Fibroblast of lung (primary cell): ENCODE data around the gene RNGTT. TPM values are rescaled to one million over a fixed set of nuclear protein-coding genes. Genes with fewer than 3 reads are reported as not detected.

Experiments used
- DNase-seq, 2 donors: peaks; one replicate each; pipeline versions ENCODE4 v3.0.0 to v3.0.0-alpha.2; 2010; ENCODE audit warnings: low read depth in 2 of 2
- H2AFZ ChIP-seq: 2 replicates; pipeline ENCODE4 v1.5.1; 2012; ENCODE audit warnings: low read length, control low read depth, inconsistent platforms
- H3K27ac ChIP-seq: 2 replicates; pipeline ENCODE4 v1.5.1; 2011; ENCODE audit warnings: low read length, control low read depth; ENCODE audit not compliant: insufficient read depth
- H3K27me3 ChIP-seq: 2 replicates; pipeline ENCODE4 v1.5.1; 2011; ENCODE audit warnings: mild to moderate bottlenecking, low read length; ENCODE audit not compliant: control insufficient read depth, insufficient read depth
- H3K36me3 ChIP-seq: 2 replicates; pipeline ENCODE4 v1.5.1; 2011; ENCODE audit warnings: low read length; ENCODE audit not compliant: control insufficient read depth, insufficient read depth
- H3K4me1 ChIP-seq: 2 replicates; pipeline ENCODE4 v1.5.1; 2011; ENCODE audit warnings: low read length; ENCODE audit not compliant: control insufficient read depth, insufficient read depth; ENCODE audit errors: extremely low read depth
- H3K4me2 ChIP-seq: 2 replicates; pipeline ENCODE4 v1.5.1; 2011; ENCODE audit warnings: low read length, control low read depth; ENCODE audit not compliant: insufficient read depth; ENCODE audit errors: extremely low read depth
- H3K4me3 ChIP-seq, 4 experiments: fragments of 200-600 bp in 1 of 4; sonication (generic) in 1 of 4; replicated peaks in 1 of 4; 2 replicates each; pipeline ENCODE4 v1.5.1; 2011 to 2016; ENCODE audit warnings: low read length in 4 of 4, low read depth in 3 of 4, mild to moderate bottlenecking in 3 of 4, control low read depth in 2 of 4, inconsistent platforms in 1 of 4, mixed read lengths in 1 of 4; ENCODE audit not compliant: insufficient read depth in 1 of 4; ENCODE audit errors: control extremely low read depth in 1 of 4
- H3K79me2 ChIP-seq: 2 replicates; pipeline ENCODE4 v1.5.1; 2012; ENCODE audit warnings: mild to moderate bottlenecking, low read length, inconsistent platforms; ENCODE audit not compliant: control insufficient read depth, insufficient read depth
- H3K9ac ChIP-seq: 2 replicates; pipeline ENCODE4 v1.5.1; 2011; ENCODE audit warnings: mild to moderate bottlenecking, low read length, control low read depth; ENCODE audit not compliant: insufficient read depth
- H3K9me3 ChIP-seq: 2 replicates; pipeline ENCODE4 v1.5.1; 2012; ENCODE audit warnings: low read depth, low read length; ENCODE audit not compliant: control insufficient read depth, insufficient read depth
- H4K20me1 ChIP-seq: 2 replicates; pipeline ENCODE4 v1.5.1; 2011; ENCODE audit warnings: low read length; ENCODE audit not compliant: control insufficient read depth, insufficient read depth; ENCODE audit errors: extremely low read depth
- CTCF ChIP-seq, 2 donors: IDR thresholded peaks in 1 of 2; conservative IDR thresholded peaks in 1 of 2; 1 replicate in 1 of 2; 2 replicates in 1 of 2; pipeline ENCODE4 v1.5.1; 2011 to 2012; ENCODE audit warnings: low read length in 2 of 2, control low read depth in 1 of 2, inconsistent platforms in 1 of 2, low read depth in 1 of 2, mild to moderate bottlenecking in 1 of 2
- EZH2 ChIP-seq: IDR thresholded peaks from 2 replicates; pipeline ENCODE4 v1.5.1; 2012; ENCODE audit warnings: low read length, control low read depth, mild to moderate bottlenecking; ENCODE audit errors: missing control alignments
- polyA plus RNA-seq, 2 donors: library from polyadenylated mRNA; depleted of rRNA in 1 of 2; stranded (reverse) in 1 of 2; unstranded in 1 of 2; fragments of >200 nt; gene quantifications; 2 replicates each; pipeline ENCODE4 v1.2.1, GENCODE V29; 2011 to 2012; ENCODE audit warnings: missing spikeins in 1 of 2
- total RNA-seq: library from RNA; depleted of rRNA; stranded (reverse); fragments of >200 nt; gene quantifications from 2 replicates; pipeline ENCODE4 v1.2.1, GENCODE V29; 2014

RNGTT gene
- total and polyA plus RNA-seq, 2 donors (not counting 1 experiment from before 2014, with no cell fraction given), result 10.7 to 12.7 TPM

GRCh38 chr6:88810089-88810488 lies 153.3 kb downstream of the RNGTT start:
- Histone ChIP-seq H3K79me2 (no peaks in the 10 kb centered on the region), H3K27me3 (no peaks in the 10 kb centered on the region), H3K36me3 (no peaks in the 10 kb centered on the region), H3K4me3 (no peak overlapping the region), H2AFZ (no peak overlapping the region), H3K4me2 (no peak overlapping the region), H4K20me1 (no peaks in the 10 kb centered on the region), H3K9ac (no peak overlapping the region), H3K4me1 (no peaks in the 10 kb centered on the region), H3K9me3 (no peaks in the 10 kb centered on the region), H3K27ac (no peak overlapping the region)
- DNase-seq, result no peak
- no peak for TF ChIP-seq EZH2
- no peak for TF ChIP-seq CTCF (conservative IDR thresholded peaks at IDR 0.05 in 1 of 2, IDR thresholded peaks at IDR 0.05 in 1 of 2; ENCODE audit: low read depth in 1 of 2, low read length in 2 of 2)

GRCh38 chr6:88808381-88808780 lies 155.0 kb downstream of the RNGTT start:
- TF ChIP-seq EZH2 (no peak), CTCF (conservative IDR thresholded peaks at IDR 0.05 in 1 of 2, IDR thresholded peaks at IDR 0.05 in 1 of 2; ENCODE audit: low read depth in 1 of 2, low read length in 2 of 2) (no peak)
- H3K4me3 ChIP-seq, result no peak overlapping the region
- no peak overlapping the region for H3K4me2 ChIP-seq

DNA sequence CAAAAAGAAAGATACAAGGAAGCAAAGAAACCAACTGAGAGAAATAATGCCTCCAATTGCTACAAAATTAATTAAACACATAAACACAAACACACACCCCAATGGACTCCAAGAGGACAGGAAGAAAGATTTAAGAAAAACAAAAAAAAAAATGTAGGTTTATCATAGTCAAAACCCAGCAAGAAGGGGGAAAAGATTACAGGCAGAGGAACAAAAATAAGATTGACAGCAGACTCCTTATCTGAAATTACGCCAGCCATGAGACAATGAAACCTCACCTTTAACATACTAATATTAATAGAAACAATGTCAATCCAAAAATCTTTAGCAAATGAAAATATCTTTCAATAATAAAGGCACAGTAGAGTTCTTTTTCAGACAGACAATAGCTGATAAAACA lies 155.8 kb downstream of the RNGTT start:
- DNase-seq, result peak in 1 of 2 donors; percentile 4
- H3K4me2 ChIP-seq, result no peak overlapping the region
- H3K79me2 ChIP-seq, result no peaks in the 10 kb centered on the region
- H3K27me3 ChIP-seq, result no peaks in the 10 kb centered on the region
- H3K4me1 ChIP-seq, result no peaks in the 10 kb centered on the region
- H3K36me3 ChIP-seq, result no peaks in the 10 kb centered on the region
- TF ChIP-seq EZH2, result no peak
- TF ChIP-seq CTCF (conservative IDR thresholded peaks at IDR 0.05 in 1 of 2, IDR thresholded peaks at IDR 0.05 in 1 of 2; ENCODE audit: low read depth in 1 of 2, low read length in 2 of 2), result no peak
- H3K4me3 ChIP-seq, result no peak overlapping the region
- H2AFZ ChIP-seq, result no peak overlapping the region
- H3K27ac ChIP-seq, result no peak overlapping the region
- H3K9me3 ChIP-seq, result no peaks in the 10 kb centered on the region
- no peaks in the 10 kb centered on the region for H4K20me1 ChIP-seq
- no peak overlapping the region for H3K9ac ChIP-seq

More at GRCh38 chr6:88808381-88808780, 155.0 kb downstream of the RNGTT start:
- Histone ChIP-seq H3K4me1 (no peaks in the 10 kb centered on the region), H3K79me2 (no peaks in the 10 kb centered on the region), H3K36me3 (no peaks in the 10 kb centered on the region), H3K9me3 (no peaks in the 10 kb centered on the region), H3K27me3 (no peaks in the 10 kb centered on the region), H4K20me1 (no peaks in the 10 kb centered on the region), H3K9ac (no peak overlapping the region), H2AFZ (no peak overlapping the region), H3K27ac (no peak overlapping the region)
- no peak for DNase-seq
